Fibroblast of gingiva (primary cell): ENCODE data around the gene CD74.

Experiments
- DNase-seq: peaks from one replicate; pipeline ENCODE4 v3.0.0-alpha.2; 2011; ENCODE audit warnings: low read depth

The CD74 gene

GRCh38 chr5:150410524-150411244 is 2.0 kb downstream of the CD74 start:
- peak; percentile 61 for DNase-seq

- DNase-seq: peak; percentile 75
These were observed 2.8 kb downstream of the CD74 start for GRCh38 chr5:150409638-150410523.

GRCh38 chr5:150408231-150408943 is 4.3 kb downstream of the CD74 start:
- no peak for DNase-seq

GRCh38 chr5:150407096-150407720 is 5.5 kb downstream of the CD74 start:
- DNase-seq: no peak

GRCh38 chr5:150406723-150407095 is 6.0 kb downstream of the CD74 start:
- no peak for DNase-seq

- DNase-seq: no peak
These were observed 6.5 kb downstream of the CD74 start for GRCh38 chr5:150406103-150406722.

- no peak for DNase-seq
These were observed 7.5 kb downstream of the CD74 start for GRCh38 chr5:150404941-150405816.

GRCh38 chr5:150404535-150404934 is 8.2 kb downstream of the CD74 start:
- DNase-seq: no peak

GRCh38 chr5:150404121-150404520 is 8.6 kb downstream of the CD74 start:
- DNase-seq: no peak

- no peak for DNase-seq
These were observed 9.8 kb downstream of the CD74 start for GRCh38 chr5:150402901-150403342.

GRCh38 chr5:150402229-150402773 is 10.4 kb downstream of the CD74 start:
- no peak for DNase-seq

GRCh38 chr5:150401376-150402228 is 11.1 kb downstream of the CD74 start:
- no peak for DNase-seq

GRCh38 chr5:150401076-150401375 is 11.7 kb downstream of the CD74 start:
- DNase-seq: no peak

GRCh38 chr5:150400316-150401075 is 12.2 kb downstream of the CD74 start:
- DNase-seq: no peak

GRCh38 chr5:150399524-150400211 is 13.0 kb downstream of the CD74 start:
- no peak for DNase-seq

- no peak for DNase-seq
These were observed 13.8 kb downstream of the CD74 start for GRCh38 chr5:150398722-150399523.
